Stromal cell of bone marrow (primary cell): ENCODE results near the gene EML5.
"Not testable (repeated sequence)": the region's sequence is repeated elsewhere in the genome, so short reads cannot be mapped to it uniquely, and the experiment has no call there.

Source experiments
- DNase-seq: peaks from one replicate; pipeline ENCODE4 v3.0.0-alpha.2; 2012; ENCODE audit warnings: low read depth

The EML5 gene

DNA sequence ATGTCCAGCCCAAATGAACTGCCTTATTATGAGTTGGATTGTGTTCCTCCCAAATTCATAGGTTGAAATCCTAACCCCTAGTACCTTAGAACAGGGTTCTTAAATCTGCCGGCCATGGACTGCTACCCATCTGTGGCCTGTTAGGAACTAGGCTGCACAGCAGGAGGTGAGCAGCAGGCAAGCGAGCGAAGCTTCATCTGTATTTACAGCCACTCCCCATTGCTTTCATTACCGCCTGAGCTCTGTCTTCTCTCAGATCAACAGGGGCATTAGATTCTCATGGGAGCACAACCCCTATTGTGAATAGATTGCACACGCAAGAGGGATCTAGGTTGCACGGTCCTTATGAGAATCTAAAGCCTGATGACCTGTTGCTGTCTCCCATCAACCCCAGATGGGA, 9.8 kb upstream of the EML5 start:
- no peak for DNase-seq

DNA sequence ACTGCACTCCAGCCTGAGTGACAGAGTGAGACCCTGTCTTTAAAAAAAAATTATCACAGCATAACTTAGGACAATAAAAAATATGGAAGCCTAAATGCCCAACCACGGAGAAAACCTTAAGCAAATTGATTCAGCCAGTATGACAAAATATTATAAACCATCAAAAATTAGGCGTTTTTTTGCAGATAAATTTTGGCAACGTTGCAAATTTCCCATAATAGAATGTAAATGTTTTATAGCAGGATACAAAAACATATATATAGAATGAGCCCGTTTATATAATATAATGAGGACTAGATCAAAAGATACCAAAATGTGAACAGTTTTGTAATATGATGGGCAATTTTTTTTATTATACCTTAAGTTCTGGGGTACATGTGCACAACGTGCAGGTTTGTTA, 6.8 kb upstream of the EML5 start:
- no peak for DNase-seq

DNA sequence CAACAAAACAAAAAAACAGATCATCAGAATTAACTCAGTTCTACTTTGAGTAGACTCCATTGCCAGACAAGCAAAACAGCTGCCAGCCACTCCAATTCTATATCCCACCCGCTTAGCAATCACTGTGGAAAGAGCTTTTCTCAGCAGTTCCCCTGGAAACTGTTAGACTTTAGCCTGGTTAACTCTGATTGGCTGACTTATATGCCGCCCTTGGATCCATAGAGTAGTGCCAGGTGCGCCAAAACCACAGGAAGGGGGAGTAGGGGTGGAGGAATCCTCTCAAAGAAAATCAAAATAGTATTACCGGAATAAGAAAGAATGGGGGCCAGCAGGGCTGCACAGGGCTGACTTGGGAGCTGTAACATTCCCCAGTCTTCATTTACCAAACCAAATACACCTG, 5.4 kb upstream of the EML5 start:
- no peak for DNase-seq

DNA sequence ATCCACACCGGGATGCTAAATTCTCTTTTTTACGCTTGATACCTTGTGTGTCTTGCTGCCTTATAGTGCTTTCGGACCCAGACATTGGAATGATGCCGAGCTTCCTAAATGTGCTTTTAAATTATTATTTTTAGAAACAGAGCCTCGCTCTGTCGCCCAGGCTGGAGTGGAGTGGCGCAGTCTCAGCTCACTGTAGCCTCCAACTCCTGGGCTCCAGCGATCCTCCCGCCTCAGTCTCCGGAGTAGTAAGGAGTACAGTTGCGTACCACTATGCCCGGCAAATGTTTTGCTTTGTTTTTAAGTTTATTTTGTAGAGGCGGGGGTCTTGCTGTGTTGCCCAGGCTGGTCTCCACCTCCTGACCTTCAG, 489 bp upstream of the EML5 start:
- DNase-seq, result no peak

DNA sequence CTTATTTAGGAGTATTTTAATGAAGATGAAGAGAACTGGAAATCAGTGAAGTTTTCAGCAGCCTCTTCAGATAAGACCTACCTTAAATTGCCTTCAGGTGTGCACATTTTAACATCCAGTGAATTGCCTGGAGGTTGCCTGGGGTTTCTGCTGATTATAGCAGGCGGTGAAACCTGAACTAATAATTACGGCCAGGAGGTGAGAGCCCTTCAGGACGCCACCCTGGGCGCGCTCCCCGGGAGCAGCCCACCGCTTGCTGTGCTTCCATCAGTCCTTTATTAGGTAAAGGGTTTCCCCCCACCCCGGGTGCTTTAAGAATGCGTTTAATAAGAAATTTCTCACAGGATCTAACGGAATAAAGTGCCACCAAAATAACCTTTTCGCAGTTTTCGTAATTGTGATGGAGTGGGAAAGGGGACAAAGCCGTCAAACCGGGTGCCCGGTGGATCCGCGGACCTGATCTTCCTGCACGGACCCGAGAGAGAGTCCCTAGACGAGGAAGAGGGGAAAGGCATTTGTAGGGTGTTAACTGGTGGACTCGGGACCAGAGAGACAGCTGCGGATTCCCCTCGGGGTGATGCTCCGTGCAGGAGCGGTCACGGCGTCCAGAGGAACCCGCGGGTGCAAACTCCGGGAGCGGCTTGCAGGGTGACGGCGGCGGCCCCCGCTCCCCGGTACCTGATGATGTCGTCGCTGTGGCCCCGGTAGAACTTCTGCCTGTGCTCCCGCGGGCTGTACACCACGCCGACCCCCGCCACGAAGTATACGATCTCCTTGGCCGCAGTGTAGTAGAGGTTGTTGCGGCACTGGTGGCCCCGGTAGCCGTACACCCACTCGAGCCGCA, 902 bp downstream of the EML5 start:
- no peak for DNase-seq

DNA sequence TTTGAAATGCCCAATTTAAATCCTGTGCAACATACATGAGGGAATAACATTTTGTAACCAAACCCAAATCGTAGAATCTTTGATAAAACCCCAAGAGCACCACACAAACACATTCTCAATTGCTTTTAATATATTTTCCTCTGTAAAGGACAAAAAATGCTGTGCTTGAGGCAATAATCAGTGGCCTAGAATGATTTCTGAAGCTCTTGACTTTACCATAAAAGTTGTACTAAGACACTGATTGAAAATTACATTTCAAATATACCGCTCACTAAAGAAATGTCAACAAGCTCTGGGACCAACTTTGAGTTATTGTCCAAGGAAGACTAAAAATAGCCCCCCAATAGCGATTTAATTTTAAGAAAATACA, 1.5 kb downstream of the EML5 start:
- DNase-seq, result no peak

DNA sequence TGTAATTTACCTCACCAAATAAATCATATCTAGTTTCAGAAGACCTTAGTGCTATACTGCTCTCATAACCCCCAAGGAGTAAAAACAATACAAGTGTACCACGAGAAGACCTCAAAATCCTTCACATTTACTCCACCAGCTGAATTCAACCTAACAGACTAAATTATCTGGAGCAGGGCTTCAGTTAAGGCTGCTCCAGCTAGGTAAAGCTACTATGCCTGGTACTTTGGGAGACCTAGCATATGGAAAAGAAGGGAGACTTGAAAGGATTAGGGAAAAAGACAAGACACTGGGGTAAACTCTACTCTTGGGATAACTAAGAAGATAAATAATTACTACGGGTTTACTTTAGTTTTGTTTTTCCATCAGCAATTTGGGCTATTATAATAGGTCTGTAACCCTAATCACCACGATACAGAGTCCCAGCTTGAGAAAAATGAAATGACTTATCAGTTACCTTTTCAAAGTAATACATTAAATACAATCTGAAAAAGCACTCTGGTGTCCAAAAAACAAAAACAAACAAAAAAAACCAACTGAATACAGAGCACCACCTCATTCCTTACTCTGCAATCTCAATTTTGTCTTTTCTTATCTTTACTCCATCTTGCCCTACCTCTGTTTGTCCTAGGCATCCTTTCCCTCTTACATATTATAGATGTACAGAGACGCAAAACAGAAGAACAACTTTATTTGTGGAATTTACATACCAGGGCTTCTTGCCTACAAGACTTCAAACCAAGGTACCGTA, 2.1 kb downstream of the EML5 start:
- DNase-seq, result no peak

DNA sequence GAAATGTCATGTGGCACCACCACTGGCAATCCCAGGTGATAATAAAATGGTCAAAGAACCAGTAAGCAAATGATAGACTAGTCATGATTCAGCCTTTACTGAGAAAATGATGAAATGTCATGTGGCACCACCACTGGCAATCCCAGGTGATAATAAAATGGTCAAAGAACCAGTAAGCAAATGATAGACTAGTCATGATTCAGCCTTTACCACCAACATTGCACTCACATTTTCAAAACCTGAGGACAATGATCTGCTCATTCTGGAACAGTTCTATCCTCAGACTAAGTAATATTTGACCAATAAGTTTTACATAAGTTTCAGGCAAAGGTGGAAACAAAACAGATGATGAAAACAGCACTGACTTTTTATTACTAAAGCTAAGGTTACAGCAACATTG, 3.2 kb downstream of the EML5 start:
- DNase-seq, result not testable (repeated sequence)

DNA sequence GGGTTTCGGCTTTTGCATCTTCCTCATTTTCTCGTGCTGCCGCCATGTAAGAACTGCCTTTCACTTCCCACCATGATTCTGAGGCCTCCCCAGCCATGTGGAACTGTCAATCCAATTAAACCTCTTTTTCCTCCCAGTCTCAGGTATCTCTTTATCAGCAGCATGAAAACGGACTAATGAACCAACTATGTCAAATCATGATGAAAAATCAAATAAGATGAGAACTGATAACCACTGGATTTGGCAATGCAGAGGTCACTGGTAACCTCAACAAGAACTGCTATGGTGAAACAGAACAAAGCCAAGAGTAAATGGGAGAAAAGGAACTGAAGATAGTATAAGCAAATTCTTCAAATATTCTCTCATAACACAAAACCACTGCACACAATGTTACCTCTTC, 6.0 kb downstream of the EML5 start:
- no peak for DNase-seq

DNA sequence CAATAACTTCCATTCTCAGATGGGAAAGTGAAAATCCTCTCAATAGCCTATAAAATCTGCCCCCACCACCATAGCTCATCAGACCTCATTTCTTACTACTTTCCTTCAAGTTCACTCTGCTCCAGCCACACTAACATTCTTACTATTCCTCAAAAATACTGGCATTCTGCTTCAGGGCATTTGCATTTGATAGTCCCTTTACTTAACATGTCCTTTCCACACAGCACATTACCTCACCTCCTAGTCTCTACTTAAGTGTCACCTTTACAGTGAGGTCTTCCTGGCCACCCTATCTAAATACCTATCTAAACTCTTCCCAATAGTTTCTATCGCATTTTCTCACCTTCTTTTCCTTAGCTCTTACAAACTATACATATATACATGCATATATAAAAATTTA, 6.8 kb downstream of the EML5 start:
- DNase-seq, result no peak

DNA sequence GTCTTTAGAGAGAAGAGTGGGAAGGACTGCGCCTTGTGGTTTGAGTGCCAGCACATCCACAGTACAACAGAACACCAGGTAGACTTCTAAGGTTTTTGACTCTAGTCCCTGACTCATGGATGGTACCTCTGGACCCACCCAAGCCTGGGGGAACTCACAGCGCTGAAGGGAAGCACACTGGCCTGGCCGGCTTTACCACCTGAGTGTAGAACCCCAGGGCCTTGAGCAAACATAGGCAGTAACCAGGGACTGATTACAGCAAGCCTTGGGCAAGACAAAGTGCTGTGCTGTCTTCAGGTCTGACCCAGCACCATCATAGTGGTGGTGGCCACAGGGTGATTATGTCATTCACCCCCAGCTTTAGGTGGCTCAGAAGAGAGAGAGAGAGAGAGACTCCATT, 17.2 kb downstream of the EML5 start:
- no peak for DNase-seq

DNA sequence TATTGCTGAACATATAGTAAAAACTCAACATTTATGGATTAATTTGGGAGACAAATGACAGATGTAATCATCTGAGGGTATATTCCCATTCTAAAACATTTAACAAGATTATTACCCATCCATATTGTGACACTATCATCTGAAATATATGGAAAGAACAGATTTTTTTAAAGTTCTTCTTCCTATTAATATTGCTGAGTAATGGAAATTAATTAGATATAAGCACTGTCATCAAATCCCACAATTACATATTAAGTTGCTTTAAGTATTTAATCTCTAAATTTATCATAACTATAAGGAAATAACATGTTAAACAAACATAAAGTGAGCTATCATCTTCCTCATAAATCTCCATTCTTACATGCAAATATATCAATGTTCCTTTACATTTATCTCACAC, 22.0 kb downstream of the EML5 start:
- no peak for DNase-seq

DNA sequence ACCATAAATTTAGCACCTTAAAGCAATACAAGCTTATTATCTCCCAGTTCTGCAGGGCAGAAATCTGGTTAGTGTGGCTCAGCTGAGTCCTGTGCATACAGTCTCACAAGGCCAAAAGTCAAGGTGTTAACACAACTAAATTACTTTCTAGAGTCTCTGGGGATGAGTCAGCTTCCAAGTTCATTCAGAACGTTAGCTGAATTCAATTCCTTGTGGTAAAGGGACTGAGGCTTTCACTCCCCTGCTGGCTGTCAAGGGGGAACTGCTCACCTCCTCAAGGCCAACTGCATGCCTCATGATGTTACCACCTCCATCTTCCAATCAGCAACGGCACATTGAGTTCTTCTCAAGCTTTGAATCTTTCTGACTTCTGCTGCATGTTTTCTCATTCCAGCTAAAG, 27.6 kb downstream of the EML5 start:
- no peak for DNase-seq

DNA sequence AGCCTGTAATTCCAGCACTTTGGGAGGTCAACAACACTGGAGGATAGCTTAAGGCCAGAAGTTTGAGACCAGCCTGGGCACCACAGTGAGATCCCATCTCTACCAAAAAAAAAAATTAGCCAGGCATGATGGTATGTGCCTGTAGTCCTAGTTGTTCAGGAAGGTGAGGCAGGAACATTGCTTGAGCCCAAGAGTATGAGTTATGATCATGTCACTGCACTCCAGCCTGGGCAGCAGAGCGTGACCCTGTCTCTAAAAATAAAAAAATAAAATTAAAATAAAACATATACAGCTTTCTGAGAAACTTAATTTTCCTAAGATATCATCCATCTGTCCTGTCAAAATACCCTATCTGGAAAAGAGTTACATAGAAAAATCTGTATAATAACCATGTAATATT, 38.9 kb downstream of the EML5 start:
- DNase-seq, result no peak

DNA sequence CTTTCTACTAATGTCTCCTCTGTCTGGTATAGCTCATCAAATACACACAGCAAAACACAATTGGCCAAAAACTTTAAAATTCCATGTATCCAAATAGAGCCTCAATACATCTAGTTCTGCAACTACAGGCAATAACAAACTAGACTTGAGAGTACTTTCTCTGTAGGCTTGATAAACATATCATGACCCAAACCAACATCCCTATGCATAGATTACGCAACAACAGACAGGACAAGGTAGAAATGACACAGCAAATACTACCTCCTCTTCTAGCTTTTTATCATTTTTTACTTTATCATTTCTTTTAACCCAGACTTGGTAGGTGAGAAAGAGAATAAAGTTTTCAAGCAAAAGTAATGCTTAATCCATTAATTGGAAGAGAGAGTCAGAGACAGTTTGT, 41.8 kb downstream of the EML5 start:
- DNase-seq, result no peak

DNA sequence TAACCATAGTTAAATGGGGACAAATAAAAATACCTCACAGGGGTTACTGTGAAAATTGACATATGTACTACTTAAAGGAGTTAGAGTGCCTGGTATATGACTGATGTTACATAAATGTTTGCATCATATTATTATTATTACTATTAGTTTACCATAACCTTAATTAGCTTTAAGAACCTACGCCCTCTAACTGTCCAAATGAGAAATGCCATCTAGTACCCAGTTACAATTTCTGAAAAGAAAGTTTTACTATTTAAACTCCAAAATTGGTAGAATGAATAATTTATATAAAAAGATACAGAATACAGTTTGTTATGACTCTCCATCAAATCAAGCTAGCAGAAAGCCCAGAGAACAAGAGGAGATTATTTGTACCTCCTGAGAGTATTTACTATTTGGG, 42.3 kb downstream of the EML5 start:
- no peak for DNase-seq

DNA sequence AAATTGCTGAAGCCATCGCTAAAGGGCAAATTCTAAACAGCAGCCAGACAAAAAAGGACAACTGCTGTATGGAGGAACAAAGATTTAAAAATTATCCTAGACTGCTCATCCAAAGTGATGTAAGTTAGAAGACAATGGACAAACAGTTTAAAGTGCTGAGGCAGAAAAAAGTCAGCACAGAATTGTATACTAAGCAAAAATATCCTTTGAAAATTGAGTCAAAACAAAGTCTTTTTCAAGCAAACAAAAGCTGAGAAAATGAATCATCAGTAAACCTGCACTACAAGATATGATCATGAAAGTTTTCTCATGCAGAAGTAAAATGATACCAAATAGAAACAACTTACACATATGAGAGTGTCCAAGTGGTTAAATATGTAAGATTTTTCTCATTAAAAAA, 43.6 kb downstream of the EML5 start:
- no peak for DNase-seq

DNA sequence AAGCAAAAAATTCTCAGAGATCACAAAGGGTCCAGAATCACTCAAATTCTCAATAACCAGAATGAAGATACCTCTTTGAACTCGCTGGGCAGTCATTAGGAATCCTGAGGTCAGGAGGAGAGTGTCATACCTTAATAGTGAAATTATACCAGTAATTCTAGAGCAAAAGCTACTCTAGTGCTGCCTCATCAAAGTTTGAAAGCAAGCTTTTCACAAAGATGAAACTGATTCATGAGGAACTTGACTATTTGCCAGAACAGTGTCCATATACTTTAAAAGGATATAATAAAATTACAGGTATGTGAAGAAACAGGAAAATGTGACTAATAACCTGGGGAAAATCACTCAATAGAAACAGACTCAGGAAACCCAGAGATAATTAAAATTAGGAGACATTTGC, 44.5 kb downstream of the EML5 start:
- no peak for DNase-seq

DNA sequence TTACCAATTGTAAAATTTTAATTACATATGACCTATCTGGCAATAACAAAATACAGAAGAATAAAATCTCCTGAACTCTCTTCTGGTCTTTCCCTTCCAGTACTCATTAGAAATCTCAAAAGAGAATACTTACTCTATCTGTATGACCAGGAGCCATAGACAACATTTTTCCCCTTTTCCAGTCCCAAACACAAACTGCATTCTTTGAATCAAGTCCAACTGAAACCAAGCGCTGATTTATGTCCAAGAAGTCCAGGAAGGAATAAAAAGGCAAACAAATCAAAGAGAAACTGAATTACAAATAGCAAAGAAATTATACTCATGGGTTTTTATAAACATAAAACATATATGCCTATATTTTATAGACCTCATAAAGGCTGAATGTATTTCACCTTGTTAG, 46.7 kb downstream of the EML5 start:
- DNase-seq, result no peak

DNA sequence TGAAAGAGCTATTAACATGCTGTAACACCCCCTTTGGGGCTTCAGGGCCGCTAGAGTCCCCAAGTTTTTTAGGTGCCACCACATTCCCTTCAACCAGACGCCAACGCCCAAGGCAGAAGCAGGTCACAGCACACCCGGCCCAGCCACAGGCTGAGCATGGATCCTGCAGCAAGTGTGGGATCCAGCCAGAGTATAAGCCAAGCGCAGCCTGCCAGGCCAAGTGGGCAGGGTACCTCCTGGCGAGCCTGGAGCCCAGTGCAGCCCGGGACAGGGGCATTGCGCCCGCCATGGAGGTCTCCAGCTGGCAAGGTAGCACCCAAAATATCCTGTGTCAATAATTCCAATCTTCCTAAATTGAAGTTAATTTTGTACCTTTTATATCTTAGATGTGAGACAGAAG, 55.5 kb downstream of the EML5 start:
- no peak for DNase-seq

DNA sequence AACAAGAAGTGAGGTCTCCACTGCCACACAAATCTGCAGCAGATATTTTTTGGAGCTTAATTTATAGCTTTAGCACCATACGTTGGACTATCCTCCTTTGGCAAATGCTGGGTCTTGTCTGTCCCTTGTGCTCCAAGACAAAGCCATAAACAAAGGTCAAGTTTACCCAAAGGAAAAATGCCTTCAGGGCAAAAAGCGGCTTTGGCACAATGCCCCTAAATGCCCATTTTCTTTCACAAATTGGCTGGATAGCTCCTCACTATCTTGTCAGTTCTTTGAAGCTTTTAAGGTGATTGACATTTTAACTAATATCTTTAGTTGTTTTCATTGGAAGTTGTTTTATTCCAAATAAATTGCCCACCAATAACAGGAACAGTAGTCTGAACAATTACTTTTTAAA, 59.6 kb downstream of the EML5 start:
- no peak for DNase-seq

DNA sequence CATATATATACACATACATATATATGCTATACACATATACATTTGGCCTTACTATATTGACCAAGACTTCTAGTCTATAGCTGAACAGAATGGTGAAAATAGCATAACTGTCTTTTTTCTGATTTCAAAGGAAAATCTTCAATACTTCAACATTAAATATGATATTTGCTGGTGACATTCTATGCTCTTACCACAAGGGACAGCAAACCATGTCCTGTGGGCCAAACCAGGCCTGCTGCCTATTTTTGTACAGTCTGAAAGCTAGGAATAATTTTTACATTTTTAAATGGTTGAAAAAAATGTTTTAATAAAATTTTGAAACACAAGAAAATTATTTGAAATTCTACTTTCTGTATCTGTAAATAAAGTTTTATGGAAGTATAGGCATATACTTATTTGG, 63.6 kb downstream of the EML5 start:
- no peak for DNase-seq

DNA sequence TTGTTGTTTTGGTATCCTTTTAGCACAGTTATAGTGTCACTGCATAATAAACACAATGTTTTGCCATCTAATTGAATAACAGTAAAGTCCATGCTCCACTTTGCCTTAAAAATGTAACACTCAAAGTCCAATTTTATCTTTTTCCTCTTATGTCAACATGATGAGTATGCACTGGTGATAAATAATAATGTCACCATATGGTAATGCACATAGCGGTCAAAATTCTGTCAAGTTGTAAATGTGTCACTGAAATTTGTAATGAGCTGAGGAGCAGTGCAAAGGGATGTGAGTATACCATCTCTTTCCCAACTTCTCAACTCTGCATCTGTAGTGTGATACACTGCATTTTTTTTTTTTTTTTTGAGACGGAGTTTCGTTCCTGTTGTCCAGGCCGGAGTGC, 65.7 kb downstream of the EML5 start:
- no peak for DNase-seq

DNA sequence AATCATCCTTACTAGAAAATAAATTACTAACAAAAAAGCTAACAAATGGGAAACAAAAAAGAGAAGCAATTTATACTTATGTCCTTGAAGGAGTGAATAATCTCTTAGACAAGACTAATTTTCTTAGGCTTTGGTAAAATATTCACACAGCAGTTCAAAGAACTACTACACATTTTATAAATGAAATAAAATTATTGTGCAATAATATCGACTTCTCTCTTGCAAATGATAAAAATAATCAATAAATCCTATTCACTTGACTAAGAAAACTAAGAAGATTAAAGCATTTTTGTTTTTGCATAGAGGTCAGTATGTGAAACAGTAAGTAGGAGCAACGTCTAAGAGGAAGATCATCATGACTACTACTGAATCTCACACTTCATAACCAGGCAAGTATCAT, 82.0 kb downstream of the EML5 start:
- DNase-seq, result no peak
